Osteocyte (in vitro differentiated cells): Measurements from ENCODE around the gene ZNF541. TPM values are rescaled to one million over a fixed set of nuclear protein-coding genes. Genes with fewer than 3 reads are reported as not detected.
"Not testable (repeated sequence)": the region's sequence is repeated elsewhere in the genome, so short reads cannot be mapped to it uniquely, and the experiment has no call there.

ENCODE experiments used
- DNase-seq: peaks from one replicate; pipeline ENCODE4 v3.0.0; 2021; ENCODE audit warnings: mixed read lengths; ENCODE audit not compliant: unreplicated experiment; ENCODE audit errors: extremely low spot score
- H3K27ac Mint-ChIP-seq: one replicate; pipeline ENCODE4 v1.8.0; 2021; ENCODE audit warnings: mild to moderate bottlenecking, mixed read lengths; ENCODE audit not compliant: unreplicated experiment
- H3K27me3 Mint-ChIP-seq: one replicate; pipeline ENCODE4 v1.8.0; 2021; ENCODE audit warnings: mixed read lengths; ENCODE audit not compliant: unreplicated experiment
- H3K36me3 Mint-ChIP-seq: one replicate; pipeline ENCODE4 v1.8.0; 2021; ENCODE audit warnings: mixed read lengths; ENCODE audit not compliant: unreplicated experiment
- H3K4me1 Mint-ChIP-seq: one replicate; pipeline ENCODE4 v1.8.0; 2021; ENCODE audit warnings: mixed read lengths; ENCODE audit not compliant: unreplicated experiment
- H3K4me3 Mint-ChIP-seq: one replicate; pipeline ENCODE4 v1.8.0; 2021; ENCODE audit warnings: mild to moderate bottlenecking, moderate library complexity, mixed read lengths; ENCODE audit not compliant: unreplicated experiment
- H3K9me3 Mint-ChIP-seq: one replicate; pipeline ENCODE4 v1.8.0; 2021; ENCODE audit warnings: mixed read lengths; ENCODE audit not compliant: unreplicated experiment
- CTCF ChIP-seq: fragments of 200-600 bp; sonication (generic); IDR thresholded peaks from 2 replicates; pipeline ENCODE4 v1.5.0; 2021; ENCODE audit warnings: antibody characterized with exemption, mild to moderate bottlenecking, moderate library complexity
- total RNA-seq: library from RNA; stranded (reverse); gene quantifications from 2 replicates; pipeline ENCODE4 v1.2.1, GENCODE V29; 2021

The ZNF541 gene
- total RNA-seq, 1 donor from 2014 or later, result not detected

GRCh38 chr19:47593860-47594259 is 20.9 kb upstream of the ZNF541 start:
- no peak for TF ChIP-seq CTCF

DNA sequence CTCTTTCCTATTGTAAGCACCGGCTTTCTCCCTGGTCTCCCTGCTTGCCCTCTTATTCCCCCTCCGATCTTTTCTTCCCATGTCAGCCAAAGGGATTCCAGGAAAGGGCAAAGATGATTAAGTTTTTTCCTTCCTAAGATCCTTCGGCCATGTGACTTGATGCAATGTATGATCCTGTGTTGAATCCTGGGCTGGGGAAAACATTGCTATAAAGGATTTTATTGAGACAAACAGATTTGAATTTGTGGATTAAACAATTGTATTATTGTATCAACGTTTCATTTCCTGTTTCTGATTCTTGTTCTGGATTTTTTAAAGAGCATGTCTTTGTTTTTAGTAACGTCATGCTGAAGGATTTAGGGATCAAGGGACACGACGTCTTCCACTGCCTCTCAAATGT is 16.9 kb upstream of the ZNF541 start:
- no peaks in the 10 kb centered on the region for H3K36me3 Mint-ChIP-seq
- no peak overlapping the region for H3K27ac Mint-ChIP-seq
- TF ChIP-seq CTCF, result no peak
- no peak overlapping the region for H3K4me3 Mint-ChIP-seq
- no peaks in the 10 kb centered on the region for H3K4me1 Mint-ChIP-seq
- peaks cover 5% of the 10 kb centered on the region for H3K9me3 Mint-ChIP-seq
- no peak for DNase-seq
- H3K27me3 Mint-ChIP-seq, result no peaks in the 10 kb centered on the region

More at GRCh38 chr19:47593860-47594259, 20.9 kb upstream of the ZNF541 start:
- Mint-ChIP-seq H3K4me3 (no peak overlapping the region), H3K36me3 (no peaks in the 10 kb centered on the region), H3K27ac (no peak overlapping the region), H3K27me3 (no peaks in the 10 kb centered on the region), H3K9me3 (no peaks in the 10 kb centered on the region), H3K4me1 (peaks cover 10% of the 10 kb centered on the region)
- no peak for DNase-seq

GRCh38 chr19:47587295-47587694 is 14.3 kb upstream of the ZNF541 start:
- Mint-ChIP-seq H3K36me3 (no peaks in the 10 kb centered on the region), H3K27ac (no peak overlapping the region), H3K27me3 (peaks cover 2% of the 10 kb centered on the region), H3K9me3 (peaks cover 5% of the 10 kb centered on the region), H3K4me3 (no peak overlapping the region), H3K4me1 (peaks cover 5% of the 10 kb centered on the region)
- no peak for DNase-seq
- TF ChIP-seq CTCF, result no peak

DNA sequence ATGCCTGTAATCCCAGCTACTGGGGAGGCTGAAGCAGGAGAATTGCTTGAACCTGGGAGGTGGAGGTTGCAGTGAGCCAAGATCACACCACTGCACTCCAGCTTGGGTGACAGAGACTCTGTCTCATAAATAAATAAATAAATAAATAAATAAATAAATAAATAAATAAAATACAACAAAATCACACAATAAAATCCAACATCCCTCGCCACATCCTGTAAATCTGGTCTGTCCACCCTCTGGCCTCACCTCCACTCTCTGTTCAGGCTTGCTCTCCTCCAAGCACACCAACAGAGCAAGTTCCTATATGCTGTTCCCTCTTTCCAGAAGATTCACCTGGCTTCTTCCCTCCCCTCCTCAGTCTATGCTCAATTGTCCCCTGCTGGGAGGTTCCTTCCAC is 10.2 kb upstream of the ZNF541 start:
- H3K9me3 Mint-ChIP-seq, H3K36me3 Mint-ChIP-seq, DNase-seq, H3K27me3 Mint-ChIP-seq, H3K4me3 Mint-ChIP-seq, H3K27ac Mint-ChIP-seq, H3K4me1 Mint-ChIP-seq: not testable (repeated sequence)

GRCh38 chr19:47582320-47582909 is 9.5 kb upstream of the ZNF541 start:
- no peaks in the 10 kb centered on the region for H3K36me3 Mint-ChIP-seq

More at GRCh38 chr19:47582320-47582909, 9.5 kb upstream of the ZNF541 start:
- no peak for DNase-seq
- H3K27ac Mint-ChIP-seq, result peak overlapping the region; percentile 17
- H3K4me3 Mint-ChIP-seq, result no peak overlapping the region
- H3K27me3 Mint-ChIP-seq, result peaks cover 4% of the 10 kb centered on the region
- H3K4me1 Mint-ChIP-seq, result peaks cover 6% of the 10 kb centered on the region
- TF ChIP-seq CTCF, result no peak
- peaks cover 5% of the 10 kb centered on the region for H3K9me3 Mint-ChIP-seq
